Measurements from ENCODE around the gene PNN.
"Not testable (repeated sequence)": the region's sequence is repeated elsewhere in the genome, so short reads cannot be mapped to it uniquely, and the experiment has no call there.

PNN gene

DNA sequence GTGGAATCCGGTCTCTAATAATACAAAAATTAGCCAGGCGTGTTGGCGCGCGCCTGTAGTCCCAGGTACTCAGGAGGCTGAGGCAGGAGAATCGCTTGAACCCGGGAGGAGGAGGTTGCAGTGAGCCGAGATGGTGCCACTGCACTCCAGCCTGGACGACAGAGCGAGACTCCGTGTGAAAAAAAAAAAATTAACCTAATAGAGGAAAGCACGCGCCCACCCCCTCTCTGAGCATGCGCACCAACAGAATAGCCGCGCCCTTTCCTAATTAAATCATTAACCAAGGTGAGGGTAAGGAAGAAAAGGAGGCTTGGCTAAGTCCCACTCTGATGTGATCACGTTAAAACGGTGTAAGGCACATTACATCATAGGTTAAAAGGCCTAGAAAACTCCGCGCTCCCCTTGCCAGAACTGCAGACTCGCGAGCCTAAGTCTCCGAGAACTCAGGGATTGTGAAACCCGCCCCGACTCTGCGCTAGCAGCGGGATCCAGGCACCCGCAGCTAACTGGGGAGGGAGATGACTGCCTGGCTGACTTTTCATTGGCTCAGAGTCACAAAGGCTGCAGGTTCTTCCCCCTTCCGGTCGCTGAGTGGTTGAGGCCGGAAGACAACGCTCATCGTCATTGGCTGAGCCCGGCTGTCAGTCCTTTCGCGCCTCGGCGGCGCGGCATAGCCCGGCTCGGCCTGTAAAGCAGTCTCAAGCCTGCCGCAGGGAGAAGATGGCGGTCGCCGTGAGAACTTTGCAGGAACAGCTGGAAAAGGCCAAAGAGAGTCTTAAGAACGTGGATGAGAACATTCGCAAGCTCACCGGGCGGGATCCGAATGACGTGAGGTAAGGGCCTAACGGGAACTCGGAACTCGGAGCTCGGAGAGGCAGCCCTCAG, at the start of gene PNN:
TSS of gene PNN (plus strand) at position 695 of the 885 bp plus-strand sequence. CDS start at position 721, 26 bp downstream.
- peak; percentile 99 for DNase-seq

DNA sequence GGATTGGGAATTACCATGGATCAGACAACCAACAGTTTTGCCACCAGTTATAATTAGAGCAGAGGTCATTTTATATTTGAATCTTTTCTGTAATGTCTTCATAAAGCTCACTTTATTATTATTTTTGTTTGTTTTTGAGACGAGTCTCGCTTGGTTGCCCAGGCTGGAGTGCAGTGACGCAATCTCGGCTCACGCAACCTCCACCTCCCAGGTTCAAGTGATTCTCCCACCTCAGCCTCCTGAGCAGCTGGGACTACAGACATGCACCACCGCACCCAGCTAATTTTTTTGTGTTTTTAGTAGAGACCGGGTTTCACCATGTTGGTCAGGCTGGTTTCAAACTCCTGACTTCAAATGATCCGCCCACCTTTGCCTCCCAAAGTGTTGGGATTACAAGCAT, 37.2 kb upstream of the PNN start:
- not testable (repeated sequence) for DNase-seq

DNA sequence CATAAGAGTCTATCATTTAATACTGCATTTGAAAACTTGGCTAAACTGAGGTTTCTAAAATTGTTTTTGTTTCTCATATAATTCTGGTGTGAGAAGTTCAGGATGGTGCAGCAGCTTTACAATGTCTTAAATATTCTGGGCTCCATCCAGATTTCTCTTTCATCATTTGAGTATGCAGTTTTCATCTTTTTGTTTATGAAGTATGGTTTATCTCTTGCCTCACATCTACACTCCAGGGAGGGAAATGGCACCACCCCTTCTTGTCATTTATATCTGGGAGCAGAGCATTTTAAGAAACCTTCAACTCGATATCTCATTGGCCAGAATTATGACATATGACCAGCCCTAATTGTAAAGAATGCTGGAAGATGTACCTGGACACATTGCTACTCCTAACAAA, 36.6 kb upstream of the PNN start:
- DNase-seq = no peak

DNA sequence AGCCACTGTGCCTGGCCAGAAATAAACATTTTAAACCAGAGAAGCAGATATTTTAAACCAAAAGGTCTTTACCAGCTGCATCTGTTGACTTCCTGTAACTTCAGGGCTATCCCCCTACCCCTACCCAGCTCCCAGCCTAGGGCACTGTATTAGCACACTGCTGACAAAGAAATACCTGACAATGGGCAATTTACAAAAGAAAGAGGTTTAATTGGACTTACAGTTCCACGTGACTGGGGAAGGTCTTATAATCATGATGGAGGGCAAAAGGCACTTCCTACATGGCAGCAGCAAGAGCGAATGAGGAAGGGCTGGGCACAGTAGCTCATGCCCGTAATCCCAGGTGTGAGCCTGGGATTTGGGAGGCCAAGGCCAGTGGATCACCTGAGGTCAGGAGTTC, 34.9 kb upstream of the PNN start:
- DNase-seq = no peak

DNA sequence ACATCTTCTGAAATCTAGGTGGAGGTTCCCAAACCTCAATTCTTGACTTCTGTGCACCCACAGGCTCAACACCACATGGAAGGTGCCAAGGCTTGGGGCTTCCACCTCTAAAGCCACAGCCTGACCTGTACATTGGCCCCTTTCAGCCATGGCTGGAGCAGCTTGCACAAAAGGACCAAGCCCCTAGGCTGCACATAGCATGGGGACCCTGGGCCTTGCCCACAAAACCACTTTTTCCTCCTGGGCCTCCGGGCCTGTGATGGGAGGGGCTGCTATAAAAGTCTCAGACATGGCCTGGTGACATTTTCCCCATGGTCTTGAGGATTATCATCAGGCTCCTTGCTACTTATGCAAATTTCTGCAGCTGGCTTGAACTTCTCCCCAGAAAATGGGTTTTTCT, 33.4 kb upstream of the PNN start:
- not testable (repeated sequence) for DNase-seq

DNA sequence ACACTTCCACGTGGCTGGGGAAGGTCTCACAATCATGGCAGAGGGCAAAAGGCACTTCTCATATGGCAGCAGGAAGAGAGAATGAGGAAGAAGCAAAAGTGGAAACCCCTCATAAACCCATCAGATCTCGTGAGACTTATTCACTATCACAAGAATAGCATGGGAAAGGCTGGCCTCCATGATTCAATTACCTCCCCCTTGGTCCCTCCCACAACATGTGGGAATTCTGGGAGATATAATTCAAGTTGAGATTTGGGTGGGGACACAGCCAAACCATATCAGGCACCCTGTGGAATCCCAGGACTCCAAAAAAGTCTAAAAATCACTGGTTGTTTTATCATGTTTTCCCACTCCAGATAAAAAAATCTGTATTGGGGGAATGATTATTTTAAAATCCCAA, 31.8 kb upstream of the PNN start:
- DNase-seq = not testable (repeated sequence)

DNA sequence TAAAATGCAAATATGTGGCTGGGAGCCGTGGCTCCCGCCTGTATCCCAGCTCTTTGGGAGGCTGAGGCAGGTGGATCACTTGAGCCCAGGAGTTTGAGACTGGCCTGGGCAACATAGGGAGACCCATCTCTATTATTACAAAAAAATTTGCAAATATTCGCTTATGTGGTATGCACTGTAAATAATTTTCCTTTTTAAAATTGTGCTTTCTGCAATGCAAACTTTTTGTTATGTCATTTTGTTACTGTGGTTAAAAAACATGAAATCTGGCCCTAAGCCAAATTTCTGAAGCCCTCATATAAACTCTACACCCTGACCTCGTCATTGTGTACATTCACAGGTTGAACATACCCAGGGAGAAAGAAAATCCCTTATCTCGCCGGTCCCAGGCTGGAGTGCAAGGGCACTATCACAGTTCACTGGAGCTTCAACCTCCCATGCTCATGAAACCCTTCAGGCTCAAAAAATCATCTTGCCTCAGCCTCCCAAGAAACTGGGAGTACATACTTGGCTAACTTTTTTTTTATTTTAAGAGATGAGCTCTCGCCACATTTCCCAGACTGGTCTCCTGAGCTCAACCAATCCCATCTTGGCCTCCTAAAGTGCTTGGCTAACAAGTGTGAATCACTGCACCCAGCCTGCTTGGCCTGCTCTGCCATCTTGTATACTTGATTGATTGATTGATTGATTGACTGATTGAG, 29.6 kb upstream of the PNN start:
- no peak for DNase-seq

DNA sequence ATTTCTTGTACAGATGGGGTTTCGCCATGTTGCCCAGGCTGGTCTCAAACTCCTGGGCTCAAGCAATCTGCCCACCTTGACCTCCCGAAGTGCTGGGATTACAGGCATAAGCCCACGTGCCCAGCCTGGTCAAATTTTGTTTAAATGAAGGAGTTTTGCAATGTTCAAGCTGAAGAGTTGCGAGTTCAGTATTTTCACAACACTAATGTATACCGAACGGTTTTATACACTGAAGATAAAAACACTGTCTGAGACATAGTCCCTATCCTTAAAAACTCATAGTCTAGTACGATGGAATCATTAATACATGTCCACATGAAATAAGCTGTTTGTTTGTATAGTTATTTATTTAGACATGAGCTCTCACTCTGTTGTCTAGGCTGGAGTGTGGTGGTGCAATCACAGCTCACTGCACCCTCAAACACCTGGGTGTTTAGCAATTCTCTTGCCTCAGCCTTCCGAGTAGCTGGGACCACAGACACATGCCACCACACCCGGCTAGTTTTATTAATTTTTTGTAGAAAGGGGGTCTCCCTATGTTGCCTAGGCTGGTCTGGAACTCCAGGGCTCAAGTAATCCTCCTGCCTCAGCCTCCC, 20.4 kb upstream of the PNN start:
- DNase-seq = no peak

DNA sequence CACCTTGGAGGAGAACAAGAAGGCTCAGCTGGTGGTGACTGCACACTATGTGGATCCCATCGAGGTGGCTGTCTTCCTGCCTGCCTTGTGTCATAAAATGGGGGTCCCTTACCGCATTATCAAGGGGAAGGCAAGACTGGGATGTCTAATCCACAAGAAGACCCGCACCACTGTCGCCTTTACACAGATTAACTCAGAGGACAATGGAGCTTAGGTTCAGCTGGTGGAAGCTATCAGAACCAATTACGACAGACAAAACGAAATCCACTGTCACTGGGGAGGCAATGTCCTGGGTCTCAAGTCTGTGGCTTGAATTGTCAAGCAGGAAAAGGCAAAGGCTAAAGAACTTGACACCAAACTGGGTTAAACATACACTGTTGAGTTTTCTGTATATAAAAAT, 17.6 kb upstream of the PNN start:
- DNase-seq = no peak

DNA sequence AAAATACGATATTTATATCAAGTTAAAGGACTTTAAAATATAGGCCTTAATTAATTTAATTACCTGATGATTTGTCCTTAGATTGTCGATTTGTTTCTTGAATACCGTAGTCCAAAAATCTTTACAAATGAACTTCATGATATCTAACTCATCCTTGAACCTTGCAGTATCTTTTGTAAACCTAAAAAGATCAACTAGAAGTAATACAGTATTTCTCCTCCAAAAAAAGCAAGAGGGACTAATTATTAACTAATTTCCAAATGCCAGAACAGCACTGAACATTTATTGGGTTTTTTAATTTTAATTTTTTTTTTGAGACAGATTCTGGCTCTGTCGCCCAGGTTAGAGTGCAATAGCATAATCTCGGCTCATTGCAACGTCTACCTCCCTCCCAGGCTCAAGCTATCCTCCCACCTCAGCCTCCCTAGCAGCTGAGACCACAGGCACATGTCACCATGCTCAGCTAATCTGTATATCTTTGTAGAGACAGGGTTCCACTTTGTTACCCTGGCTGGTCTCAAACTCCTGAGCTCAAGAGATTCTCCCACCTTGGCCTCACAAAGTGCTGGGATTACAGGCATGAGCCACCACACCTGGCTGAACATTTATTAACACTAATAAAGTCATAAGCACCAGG, 16.7 kb upstream of the PNN start:
- no peak for DNase-seq

DNA sequence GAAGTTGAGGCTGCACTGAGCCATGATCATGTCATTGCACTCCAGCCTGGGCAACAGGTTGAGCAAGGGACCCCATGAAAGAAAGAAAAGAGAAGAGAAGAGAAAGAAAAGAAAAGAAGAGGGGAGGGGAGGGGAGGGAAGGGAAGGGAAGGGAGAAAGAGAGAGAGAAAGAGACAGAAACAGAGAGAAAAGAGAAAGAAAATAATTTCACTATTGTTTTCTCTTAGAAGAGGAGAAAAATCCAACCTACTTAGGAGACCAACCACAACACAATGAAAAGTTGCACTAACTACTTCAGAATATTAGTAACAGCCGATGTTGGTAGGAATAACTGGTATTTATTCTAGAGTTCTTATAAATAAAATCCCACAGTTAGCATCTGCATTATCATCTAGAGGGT, 14.6 kb upstream of the PNN start:
- no peak for DNase-seq

DNA sequence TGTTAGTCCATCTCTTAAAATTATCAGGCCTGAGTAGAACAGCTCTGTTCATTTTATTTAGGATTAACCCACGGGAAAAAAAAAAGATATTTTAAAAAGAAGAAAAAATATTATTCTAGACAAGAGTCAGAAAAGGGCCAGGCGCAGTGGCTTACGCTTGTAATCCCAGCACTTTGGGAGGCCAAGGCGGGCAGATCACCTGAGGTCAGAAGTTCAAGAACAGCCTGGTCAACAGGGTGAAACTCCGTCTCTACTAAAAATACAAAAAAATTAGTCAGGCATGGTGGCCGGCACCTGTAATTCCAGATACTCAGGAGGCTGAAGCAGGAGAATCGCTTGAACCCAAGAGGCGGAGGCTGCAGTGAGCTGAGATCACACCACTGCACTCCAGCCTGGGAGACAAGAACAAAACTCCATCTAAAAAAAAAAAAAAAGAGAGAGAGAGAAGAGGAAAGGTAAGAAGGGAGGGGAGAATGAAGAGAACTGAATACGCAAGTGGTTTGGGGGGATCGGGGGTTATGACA, 7.2 kb upstream of the PNN start:
- DNase-seq = not testable (repeated sequence)

DNA sequence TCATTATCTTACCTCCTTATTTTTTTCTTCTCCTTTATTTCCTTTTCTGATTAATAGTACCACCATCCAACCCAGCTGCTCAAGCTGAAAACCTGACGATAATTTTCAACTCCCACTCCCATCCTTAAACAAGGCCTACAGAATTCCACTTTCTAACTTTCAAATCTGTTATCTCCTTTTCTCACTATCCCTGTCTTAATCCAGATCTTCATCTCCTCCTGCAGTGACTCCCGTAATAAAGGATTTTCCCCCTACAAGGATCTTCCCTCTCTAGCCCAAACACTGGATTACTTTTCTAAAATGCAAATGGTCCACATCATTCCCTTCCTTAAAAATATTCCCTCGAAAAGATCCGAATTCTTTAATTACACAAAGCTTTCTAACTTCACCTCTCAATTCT, 6.5 kb upstream of the PNN start:
- no peak for DNase-seq

DNA sequence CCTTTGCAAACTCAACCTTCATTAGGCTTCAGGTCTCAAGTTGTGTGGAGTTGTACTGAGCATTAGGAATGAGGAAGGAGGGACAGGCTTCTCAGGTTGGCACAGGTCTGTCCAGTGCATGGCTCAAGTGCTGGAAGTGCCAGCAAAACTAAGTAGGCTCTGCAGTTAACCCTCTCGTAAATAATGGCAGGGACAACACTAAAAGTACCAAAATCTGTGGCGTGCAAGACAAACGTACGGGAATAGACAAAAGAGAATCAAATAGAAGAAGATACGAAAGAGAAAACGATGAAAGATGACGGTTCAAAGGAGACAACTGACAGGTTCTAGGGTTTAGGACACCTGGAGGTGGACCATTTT, 5.5 kb upstream of the PNN start:
- no peak for DNase-seq

DNA sequence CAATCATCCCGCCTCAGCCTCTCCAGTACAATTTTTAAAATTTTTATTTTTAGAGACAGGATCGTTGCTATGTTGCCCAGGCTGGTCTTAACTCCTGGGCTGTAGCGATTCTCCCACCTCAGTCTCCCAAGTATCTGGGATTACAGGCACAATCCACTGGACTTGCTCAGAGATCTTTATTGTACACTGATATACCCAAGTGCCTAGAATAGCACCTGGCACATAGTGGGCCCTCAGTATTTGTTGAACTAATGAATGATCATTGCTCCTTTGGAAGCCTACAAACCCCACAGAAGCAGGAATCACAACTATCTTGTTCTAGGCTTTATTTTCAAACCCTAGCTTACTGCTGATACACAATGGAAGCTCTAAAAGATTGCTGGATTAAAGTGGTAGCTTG, 1.9 kb upstream of the PNN start:
- no peak for DNase-seq

DNA sequence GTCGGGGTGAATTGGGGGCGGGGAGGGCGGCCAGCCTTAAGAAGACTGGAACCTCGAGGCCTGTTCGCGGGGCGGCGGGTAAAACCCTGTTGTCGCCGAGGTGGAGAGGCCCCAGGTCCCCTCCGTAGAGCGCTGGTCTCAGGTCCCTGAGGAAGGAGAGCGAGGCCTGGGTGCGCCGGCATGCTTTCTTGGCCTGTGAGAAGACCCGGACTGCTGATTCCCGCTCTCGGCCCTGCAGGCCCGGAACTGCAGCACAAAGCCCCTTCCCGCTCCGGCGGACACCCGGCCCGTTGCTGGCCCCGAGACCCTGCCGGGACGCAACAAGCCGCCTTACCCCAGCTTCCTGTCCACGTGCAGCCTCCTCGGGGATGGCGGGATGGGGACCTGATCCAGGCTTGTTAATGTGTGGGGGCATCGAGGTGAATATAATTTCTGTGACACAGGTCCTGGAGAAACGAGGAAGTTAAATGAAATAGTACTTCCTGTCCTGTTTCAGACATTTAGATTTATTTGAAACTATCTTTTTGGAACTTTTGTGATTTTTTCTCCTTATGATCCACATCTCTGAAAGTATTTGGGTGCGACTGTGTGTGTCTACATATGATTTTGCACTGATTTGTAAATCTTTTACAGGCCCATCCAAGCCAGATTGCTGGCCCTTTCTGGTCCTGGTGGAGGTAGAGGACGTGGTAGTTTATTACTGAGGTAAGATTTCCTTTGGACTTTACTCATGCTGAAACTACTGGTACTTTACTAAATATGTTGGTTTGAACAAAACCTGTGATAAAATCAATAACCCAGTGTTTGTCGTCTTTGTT, 600 bp downstream of the PNN start:
- DNase-seq = no peak

DNA sequence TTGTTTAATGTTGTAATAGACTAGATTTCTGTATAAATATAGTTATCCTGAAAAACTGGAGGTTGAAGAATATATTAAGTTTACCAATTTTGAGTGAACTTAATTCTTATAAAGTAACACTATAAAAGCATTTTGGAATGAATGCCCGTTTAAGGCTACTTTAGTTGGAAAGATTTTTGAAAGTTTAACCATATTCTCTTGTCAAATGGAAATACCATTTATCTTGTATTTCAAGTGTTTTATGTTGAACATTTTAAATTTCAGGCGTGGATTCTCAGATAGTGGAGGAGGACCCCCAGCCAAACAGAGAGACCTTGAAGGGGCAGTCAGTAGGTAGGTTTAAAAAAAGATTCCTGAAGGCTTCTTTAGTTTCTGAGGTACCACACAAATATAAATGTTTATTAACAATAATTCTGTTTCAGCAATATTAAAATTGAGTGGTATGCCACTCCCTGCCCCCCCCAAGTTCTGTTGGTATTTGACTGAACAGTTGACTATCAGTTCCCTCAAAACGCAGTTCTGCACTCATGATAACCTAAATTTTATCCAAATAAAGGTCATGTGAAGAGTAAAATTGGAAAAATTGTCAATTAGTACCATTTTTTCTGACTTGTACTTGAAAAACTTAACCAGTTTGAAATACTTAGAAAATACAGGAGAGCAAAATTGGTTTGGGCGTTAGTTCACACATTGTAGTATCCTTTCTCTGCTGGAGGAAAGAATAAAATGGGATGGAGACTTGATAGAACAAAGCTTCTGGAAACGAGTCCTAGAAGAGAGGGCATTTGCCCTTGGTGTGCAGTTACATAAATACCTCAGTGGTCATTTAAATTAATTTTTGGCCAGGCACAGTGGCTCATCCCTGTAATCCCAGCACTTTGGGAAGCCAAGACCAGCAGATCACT, 1.5 kb downstream of the PNN start:
- no peak for DNase-seq

DNA sequence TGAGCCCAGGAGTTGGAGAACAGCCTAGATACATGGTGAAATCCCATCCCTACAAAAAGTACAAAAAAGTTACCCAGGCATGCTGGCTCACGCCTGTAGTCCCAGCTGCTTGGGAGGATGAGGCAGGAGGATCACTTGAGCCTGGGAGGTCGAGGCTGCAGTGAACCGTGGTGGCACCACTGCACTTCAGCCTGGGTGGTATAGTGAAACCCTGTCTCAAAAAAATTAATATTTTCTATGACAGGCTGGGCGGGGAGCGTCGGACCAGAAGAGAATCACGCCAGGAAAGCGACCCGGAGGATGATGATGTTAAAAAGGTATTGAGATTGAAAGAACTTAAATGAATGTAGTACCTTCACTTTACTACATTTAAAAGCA, 2.1 kb downstream of the PNN start:
- DNase-seq = no peak

DNA sequence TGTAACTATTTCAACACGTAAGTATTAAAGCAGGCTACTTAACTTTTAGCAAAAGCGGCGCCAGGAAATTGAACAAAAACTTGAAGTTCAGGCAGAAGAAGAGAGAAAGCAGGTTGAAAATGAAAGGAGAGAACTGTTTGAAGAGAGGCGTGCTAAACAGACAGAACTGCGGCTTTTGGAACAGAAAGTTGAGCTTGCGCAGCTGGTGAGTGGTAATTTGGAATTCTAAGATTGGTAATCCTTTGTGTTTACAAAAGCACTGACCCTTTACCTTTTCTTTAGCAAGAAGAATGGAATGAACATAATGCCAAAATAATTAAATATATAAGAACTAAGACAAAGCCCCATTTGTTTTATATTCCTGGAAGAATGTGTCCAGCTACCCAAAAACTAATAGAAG, 4.0 kb downstream of the PNN start:
- no peak for DNase-seq

DNA sequence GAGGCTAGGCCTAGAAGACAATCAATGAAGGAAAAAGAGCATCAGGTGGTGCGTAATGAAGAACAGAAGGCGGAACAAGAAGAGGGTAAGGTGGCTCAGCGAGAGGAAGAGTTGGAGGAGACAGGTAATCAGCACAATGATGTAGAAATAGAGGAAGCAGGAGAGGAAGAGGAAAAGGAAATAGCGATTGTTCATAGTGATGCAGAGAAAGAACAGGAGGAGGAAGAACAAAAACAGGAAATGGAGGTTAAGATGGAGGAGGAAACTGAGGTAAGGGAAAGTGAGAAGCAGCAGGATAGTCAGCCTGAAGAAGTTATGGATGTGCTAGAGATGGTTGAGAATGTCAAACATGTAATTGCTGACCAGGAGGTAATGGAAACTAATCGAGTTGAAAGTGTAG, 5.5 kb downstream of the PNN start:
- no peak for DNase-seq

DNA sequence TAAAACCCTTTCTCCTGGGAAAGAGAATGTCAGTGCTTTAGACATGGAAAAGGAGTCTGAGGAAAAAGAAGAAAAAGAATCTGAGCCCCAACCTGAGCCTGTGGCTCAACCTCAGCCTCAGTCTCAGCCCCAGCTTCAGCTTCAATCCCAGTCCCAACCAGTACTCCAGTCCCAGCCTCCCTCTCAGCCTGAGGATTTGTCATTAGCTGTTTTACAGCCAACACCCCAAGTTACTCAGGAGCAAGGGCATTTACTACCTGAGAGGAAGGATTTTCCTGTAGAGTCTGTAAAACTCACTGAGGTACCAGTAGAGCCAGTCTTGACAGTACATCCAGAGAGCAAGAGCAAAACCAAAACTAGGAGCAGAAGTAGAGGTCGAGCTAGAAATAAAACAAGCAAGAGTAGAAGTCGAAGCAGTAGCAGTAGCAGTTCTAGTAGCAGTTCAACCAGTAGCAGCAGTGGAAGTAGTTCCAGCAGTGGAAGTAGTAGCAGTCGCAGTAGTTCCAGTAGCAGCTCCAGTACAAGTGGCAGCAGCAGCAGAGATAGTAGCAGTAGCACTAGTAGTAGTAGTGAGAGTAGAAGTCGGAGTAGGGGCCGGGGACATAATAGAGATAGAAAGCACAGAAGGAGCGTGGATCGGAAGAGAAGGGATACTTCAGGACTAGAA, 6.1 kb downstream of the PNN start:
- no peak for DNase-seq
